Lower lobe of right lung (tissue), 2 donors: ENCODE data around the gene PTGER2. TPM values are rescaled to one million over a fixed set of nuclear protein-coding genes. Genes with fewer than 3 reads are reported as not detected.

Source experiments
- ATAC-seq, 2 donors: fragments of 200-7000 bp; cut with Tn5 transposase; one replicate each; pipeline ENCODE4 v1.9.1; 2020 to 2022; ENCODE audit warnings: mild to moderate bottlenecking in 2 of 2, moderate library complexity in 2 of 2
- DNase-seq: peaks from one replicate; pipeline ENCODE4 v3.0.0-alpha.2; 2020
- H3K27ac ChIP-seq: fragments of 200-600 bp; one replicate; pipeline ENCODE4 v1.8.0; 2022
- H3K27me3 ChIP-seq: fragments of 200-600 bp; one replicate; pipeline ENCODE4 v1.8.0; 2022; ENCODE audit warnings: low read depth
- H3K36me3 ChIP-seq: fragments of 200-600 bp; one replicate; pipeline ENCODE4 v1.8.0; 2022; ENCODE audit warnings: mild to moderate bottlenecking
- H3K4me1 ChIP-seq: fragments of 200-600 bp; one replicate; pipeline ENCODE4 v1.8.0; 2022
- H3K4me3 ChIP-seq: fragments of 200-600 bp; one replicate; pipeline ENCODE4 v1.8.0; 2022; ENCODE audit warnings: mild to moderate bottlenecking
- H3K9me3 ChIP-seq: fragments of 200-600 bp; one replicate; pipeline ENCODE4 v1.8.0; 2022
- CTCF ChIP-seq: fragments of 200-600 bp; IDR thresholded peaks from one replicate; pipeline ENCODE4 v1.8.0; 2022; ENCODE audit warnings: antibody characterized with exemption, mild to moderate bottlenecking
- intact Hi-C: fragments of 100-400 bp; cut with DNase I; formaldehyde crosslinking; loops from one replicate; pipeline ENCODE4 v1.11.0; 2022
- total RNA-seq: library from RNA; stranded (reverse); fragmentation: NEBNext Ultra II Directional; extraction: Animal tissue kit (Norgen Biotek cat#: 25700); gene quantifications from one replicate; pipeline ENCODE4 v1.2.1, GENCODE V29; 2021
- donor health status: DM: no; HTN: yes; CAD: no; lungs with severe emphysema.

The PTGER2 gene
- total RNA-seq, 1 donor from 2014 or later = 6.2 TPM

DNA sequence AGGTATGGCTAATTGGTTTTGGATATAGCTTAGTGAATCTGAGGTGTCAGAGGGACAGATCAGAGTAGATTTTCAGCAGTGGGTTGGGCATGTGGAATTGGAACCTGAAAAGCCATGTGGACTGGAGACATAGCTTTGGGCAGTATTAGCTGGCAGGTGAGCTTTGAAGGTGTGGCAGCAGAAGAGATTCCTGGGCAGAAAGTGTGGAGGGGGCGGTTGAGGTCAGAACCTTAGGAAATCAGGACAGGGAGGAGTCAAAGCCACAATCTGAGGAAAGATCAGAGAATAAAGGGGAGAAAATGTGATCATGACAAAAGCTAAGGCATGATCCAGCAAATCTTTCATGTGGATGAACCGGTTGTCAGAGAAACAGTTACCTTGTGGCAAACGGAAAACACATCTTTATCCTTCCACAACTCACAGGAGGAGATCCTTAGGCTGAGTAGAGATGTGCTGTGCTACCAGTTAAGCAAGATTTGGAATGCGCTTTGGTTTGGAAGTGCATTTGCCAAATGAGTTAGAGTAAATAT, 56.4 kb downstream of the PTGER2 start:
- intact Hi-C loops = no loop called here
- H3K9me3 ChIP-seq = no peaks in the 10 kb centered on the region
- ATAC-seq (no peak), DNase-seq (no peak)
- no peaks in the 10 kb centered on the region for H3K4me1 ChIP-seq
- TF ChIP-seq CTCF = no peak
- H3K4me3 ChIP-seq = no peak overlapping the region
- H3K27me3 ChIP-seq = no peaks in the 10 kb centered on the region
- H3K27ac ChIP-seq = no peak overlapping the region
- H3K36me3 ChIP-seq = no peaks in the 10 kb centered on the region

DNA sequence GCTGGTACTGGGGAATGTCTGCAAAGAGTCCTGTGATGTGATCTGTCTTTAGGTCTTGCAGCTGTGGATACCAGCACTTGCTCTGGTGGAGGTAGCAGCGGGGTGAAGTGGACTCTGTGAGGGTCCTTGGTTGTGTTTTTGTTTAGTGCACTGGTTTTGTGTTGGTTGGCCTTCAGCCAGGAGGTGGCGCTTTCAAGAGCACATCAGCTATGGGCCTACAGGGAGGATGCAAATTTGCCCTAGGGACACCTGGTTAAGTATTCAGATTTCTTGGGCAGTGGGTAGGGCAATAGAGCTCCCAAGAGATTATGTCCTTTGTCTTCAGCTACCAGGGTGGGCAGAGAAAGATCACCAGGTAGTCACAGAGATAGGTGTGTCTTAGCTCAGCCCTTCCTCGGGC, 63.8 kb downstream of the PTGER2 start:
- H3K4me1 ChIP-seq = peaks cover 3% of the 10 kb centered on the region
- no peaks in the 10 kb centered on the region for H3K9me3 ChIP-seq
- H3K27ac ChIP-seq = no peak overlapping the region
- H3K4me3 ChIP-seq = no peak overlapping the region
- peaks cover 6% of the 10 kb centered on the region for H3K27me3 ChIP-seq
- no peak for TF ChIP-seq CTCF
- DNase-seq = no peak
- no peak for ATAC-seq
- intact Hi-C loops = no loop called here
- no peaks in the 10 kb centered on the region for H3K36me3 ChIP-seq

Other genes starting within 250 kb of the PTGER2 start
- 14.6 TPM for gene NID2, start 245.3 kb upstream of the PTGER2 start, total RNA-seq
- gene PTGDR, start 46.6 kb upstream of the PTGER2 start, total RNA-seq = 2.2 TPM
- 8.2 TPM for gene TXNDC16, start 238.2 kb downstream of the PTGER2 start, total RNA-seq
- gene GPR137C, start 238.5 kb downstream of the PTGER2 start, total RNA-seq = 0.97 TPM